GM18867 (cell line): Measurements from ENCODE around the gene UNKL.

ENCODE experiments used
- ATAC-seq: cut with Tn5 transposase; IDR thresholded peaks from one replicate; pipeline ENCODE4 v1.9.1; 2021; ENCODE audit warnings: mild to moderate bottlenecking, moderate library complexity; ENCODE audit not compliant: unreplicated experiment

The UNKL gene, protein sequence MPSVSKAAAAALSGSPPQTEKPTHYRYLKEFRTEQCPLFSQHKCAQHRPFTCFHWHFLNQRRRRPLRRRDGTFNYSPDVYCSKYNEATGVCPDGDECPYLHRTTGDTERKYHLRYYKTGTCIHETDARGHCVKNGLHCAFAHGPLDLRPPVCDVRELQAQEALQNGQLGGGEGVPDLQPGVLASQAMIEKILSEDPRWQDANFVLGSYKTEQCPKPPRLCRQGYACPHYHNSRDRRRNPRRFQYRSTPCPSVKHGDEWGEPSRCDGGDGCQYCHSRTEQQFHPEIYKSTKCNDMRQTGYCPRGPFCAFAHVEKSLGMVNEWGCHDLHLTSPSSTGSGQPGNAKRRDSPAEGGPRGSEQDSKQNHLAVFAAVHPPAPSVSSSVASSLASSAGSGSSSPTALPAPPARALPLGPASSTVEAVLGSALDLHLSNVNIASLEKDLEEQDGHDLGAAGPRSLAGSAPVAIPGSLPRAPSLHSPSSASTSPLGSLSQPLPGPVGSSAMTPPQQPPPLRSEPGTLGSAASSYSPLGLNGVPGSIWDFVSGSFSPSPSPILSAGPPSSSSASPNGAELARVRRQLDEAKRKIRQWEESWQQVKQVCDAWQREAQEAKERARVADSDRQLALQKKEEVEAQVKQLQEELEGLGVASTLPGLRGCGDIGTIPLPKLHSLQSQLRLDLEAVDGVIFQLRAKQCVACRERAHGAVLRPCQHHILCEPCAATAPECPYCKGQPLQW

DNA sequence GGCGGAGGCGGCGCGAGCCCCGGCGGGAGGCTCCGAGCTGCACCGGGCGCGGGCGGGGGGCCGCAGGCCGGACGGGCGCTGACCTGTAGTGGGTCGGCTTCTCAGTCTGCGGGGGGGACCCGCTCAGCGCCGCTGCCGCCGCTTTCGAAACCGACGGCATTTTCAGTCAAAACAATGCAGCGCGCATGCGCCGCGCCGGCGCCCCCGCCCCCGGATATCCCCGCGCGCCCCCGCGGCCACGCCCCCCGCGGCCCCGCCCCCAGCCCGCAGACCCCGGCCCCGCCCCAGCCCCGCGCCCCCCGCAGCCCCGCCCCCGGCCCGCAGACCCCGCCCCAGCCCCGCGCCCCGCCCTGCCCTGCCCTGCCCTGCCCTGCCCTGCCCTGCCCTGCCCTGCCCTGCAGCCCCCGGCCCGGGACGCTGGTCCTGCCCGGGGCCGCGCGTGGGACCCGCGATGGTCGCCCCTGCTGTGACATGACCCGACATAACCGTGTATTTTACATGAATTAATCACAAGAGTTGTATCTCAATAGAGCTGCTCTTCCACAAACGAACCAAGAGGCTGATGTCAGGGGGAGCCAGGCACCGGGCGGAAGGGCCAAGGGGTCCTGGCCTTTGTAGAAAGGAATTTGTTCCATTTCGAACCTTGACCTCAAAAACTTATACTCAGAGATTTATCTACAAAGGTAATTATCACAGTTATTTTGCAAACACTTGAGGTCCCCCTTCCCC, at the start of gene UNKL:
TSS of gene UNKL (minus strand) at position 173 of the 729 bp plus-strand sequence. CDS start at position 160, 13 bp downstream.
- peak; percentile 46 for ATAC-seq

DNA sequence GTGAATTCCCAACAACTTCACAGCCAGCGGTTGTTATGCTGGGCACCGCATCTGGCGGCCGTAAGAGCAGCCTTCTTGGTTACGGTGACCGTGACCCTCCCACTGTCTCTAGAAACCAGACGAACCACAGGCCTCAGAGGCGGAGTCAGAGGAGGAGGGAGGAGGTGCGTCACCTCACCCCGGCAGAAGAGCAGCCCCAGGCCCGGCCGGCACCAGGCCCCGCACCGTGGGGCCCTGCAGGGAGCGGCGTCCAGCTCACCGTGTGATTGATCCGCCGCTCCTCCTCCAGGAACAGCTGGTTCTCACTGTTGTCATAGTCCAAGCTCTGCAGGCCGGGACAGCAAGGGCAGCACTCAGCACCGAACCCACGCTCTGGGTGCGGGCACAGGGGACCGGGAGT, 46.6 kb upstream of the UNKL start:
- ATAC-seq: no peak

DNA sequence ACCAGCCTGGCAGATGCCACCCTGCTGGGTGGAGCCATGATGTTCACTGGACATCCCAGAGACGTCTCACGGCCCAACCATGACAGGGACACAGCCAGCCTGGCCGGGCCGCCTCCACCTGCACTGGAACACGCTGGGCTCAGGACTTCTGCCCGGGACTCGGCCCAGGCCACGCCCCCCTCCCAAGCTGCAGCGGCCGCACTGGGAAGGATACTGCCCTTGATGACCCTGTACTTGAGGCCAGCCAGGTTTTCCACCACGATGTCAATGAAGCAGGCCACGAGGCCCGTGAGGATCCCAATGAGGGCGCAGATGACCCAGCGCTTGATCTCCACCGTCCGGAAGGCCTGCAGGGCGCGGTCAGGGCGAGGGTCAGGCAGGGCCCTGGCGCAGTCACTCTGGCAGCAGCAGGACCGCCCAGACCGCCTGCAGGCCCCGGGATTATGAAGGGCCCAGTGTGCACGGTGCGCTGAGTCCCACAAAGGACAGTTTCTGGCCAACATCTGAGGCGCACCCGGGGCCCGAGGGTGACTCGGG, 46.2 kb upstream of the UNKL start:
- ATAC-seq: no peak

DNA sequence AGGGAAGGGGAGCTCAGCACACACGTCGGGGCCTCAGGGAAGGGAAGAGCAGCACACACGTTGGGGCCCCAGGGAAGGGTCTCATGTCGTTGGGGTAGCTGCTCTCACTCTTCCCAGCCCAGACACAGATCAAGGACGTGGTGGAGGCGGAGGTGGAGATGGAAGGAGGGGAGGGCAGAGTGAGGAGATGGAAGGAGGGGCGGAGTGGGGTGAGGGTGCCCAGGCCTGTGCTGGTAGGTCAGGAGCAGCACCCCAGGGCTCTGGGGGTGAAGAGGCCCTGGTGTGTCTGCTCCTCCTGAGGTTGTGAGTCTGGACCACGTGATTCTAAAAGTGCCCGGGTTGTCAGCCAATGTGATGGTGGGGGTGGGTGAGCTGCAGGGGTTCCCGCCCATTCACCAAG, 45.5 kb upstream of the UNKL start:
- ATAC-seq: no peak

DNA sequence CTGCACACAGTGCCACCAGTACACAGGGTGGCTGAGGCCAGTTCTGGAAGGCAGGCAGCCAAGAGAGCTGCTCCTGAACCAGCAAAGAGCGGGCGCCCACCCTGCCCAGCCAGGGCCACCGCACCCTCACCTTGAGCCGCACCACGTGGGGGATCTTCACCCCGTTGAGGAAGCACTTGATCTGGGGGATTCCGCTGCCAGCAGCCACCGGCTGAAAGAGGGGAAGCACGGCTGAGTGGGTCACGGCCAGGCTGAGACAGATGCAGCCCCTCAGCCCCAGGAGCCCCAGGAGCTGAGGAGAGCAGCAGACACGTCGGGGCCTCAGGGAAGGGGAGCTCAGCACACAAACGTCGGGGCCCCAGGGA, 44.5 kb upstream of the UNKL start:
- ATAC-seq: no peak

DNA sequence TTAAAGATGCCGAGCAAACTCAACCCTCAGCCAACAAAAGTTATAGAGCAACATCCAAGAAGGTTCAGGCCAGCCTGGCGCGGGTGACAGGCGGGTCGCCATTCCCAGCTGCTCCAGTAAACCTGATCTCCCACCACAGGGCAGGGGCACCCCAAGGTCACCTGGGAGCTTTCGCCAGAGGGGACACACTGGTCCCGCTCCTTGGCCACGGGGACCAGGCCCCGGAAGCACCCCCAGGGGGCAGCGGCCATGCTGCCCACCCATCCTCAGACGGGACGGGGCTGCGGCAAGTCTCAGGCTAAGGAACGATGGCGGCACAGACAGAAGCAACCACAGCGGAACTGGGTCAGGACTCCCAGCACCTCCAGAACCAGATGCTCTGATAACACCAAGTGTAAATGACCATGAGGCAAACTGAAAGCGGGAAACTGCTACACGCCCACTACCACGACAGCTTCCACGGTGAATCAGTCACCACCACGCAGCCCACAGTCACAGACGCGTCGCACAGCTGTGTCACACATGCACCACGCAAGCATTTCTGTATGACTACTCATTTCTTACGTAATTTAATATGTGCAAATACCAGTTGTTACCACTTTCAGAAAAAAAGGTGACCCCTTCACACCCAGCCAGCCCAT, 44.0 kb upstream of the UNKL start:
- no peak for ATAC-seq

DNA sequence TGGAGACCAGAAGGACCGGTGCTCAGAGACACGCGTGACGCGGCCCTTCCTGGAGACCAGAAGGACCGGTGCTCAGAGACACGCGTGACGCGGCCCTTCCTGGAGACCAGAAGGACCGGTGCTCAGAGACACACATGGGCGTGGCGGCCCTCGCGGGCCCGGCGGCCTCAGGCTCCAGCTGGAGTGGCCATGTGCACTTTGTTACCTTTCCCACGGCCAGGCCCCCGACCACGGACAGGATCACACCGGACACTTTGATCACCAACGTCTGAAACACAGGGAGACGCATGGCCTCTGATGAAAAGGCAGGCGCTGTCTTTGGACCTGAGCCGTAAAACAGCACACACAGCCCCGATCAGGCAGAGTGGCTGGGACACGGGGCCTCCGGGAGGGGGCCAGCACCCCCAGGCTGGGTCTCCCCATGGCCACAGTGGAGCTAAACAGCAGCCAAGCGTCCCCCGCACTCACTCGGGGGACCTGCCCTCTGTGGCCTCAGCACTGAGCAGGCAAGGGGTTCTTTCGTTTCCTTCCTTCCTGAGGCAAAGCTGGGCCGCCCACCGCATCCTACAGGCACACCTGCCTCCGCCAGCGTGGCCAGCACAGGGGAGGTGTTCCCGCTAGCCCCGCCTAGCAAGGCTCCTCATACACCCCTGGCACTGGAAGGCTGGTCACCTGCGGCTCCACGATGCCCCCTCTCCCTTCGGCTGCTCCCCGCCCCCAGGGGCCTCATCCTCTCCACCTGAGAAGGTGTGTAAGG, 43.2 kb upstream of the UNKL start:
- no peak for ATAC-seq

DNA sequence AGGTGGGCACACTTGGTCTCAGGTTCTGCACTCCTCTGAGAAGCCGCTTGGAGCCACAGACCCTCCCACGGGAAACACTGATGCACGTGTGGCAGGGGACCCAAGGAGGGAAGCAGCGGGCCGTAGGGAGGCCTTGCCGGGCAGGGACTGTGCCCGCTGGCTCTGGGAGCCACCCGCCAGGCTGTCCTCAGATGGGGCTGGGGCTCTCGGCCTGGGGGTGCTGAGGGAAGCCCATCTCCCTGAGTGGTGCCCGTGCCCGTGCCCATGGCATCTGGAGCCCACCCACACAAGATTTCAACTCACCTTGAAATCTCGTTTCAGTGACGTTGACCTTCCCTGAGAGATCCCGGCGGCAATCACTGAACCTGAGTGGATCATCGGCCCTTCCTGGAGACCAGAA, 42.4 kb upstream of the UNKL start:
- no peak for ATAC-seq

DNA sequence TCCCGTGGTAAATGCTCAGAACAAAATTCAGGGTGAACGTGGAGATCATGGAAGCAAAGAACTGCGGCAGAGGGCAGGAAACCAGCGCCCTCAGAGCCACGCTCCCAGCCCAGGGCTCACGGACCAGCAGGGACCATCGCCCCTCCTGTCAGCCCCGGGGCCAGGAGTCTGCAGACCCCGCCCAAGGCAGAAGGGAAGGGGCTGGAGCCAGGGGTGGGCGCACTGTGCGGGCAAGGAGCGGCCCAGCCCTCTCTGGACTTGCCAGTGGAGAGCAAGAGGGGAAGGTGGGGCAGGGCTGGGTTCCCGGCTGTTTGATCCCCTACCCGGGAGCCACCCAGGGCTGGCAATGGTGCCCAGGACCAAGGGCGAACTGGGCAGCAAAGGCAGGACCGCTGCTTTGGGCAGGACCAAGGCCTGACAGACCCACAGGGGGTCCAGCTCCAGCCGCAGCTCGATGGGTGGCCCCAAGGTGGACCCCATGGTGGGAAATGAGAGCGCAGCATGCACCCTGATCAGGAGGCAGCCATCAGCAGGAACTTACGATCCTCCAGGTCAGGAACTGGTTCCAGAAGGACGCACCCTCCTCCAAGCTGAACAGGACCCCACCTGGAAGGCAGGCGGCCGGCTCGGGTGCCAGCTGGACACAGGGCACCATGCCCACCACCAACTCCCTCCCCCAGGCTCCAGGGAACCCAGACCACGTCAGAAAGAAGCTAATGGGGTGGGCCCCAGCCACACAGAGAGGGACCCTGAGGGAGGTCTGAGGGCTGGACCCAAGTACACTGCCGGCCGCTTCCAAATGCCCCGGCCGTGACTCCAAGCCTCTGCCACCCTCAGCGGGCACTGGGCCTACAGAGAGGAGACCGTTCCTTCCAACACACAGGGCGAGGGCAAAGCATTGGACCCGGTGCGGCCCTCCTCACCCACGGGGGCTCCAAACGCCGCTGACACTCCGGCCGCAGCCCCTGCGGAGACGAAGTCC, 41.0 kb upstream of the UNKL start:
- no peak for ATAC-seq

DNA sequence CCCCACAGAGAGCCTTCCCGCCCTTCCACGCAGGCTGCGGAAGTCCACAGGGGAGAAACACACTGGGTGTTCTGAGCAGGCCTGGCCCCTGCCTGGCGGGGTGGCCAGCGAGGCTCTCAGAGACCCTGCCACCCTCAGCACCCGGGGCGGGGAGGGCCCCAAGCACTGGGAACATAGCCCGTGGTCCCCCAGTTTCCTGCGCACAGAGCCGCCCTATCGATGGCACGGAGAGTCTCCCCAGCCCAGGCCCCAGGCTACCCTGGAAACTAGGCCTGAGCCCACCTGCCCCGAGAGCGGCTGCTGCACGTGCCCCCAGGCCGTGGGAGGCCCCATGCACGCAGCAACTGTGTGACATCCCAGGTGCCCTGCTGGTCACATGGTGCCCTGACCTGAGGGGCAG, 40.1 kb upstream of the UNKL start:
- ATAC-seq: no peak

DNA sequence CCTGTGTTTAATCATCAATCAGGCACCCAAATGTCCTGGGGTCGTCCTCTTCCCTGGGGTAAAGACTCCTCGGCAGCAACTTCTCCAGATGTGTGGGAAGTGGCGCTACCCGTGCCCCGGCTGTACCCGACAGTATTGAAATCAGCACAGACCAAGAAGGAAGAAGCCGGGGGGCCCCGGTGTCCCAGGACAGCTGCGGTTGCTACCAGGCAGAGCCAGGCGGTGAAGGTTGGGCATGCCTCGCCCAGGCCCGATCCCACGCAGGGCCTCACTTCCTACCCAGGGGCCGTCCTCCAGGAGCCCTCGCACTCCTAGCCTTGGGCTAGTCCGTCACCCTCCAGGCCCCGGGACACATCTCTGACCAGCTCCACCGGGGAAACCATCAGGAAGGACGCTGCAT, 38.8 kb upstream of the UNKL start:
- no peak for ATAC-seq

DNA sequence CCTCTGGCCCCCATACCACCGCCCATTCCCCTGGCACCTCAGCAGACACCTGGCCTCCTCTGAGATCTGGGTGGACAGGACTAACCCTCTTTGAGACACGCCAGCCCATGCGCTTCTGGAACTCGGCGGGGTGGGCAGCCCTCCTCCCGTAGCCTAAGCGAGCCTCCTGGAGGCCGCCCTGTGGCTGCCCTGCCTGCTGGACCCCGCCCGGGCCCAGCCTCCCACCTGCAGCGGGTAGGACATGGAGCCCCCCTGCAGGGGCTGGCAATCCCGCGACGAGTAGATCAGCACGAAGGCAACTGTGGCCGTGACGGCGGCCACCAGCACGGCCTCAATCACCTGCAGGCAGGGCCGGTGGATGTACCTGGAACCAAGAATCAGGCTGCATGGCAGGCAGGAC, 38.0 kb upstream of the UNKL start:
- no peak for ATAC-seq

DNA sequence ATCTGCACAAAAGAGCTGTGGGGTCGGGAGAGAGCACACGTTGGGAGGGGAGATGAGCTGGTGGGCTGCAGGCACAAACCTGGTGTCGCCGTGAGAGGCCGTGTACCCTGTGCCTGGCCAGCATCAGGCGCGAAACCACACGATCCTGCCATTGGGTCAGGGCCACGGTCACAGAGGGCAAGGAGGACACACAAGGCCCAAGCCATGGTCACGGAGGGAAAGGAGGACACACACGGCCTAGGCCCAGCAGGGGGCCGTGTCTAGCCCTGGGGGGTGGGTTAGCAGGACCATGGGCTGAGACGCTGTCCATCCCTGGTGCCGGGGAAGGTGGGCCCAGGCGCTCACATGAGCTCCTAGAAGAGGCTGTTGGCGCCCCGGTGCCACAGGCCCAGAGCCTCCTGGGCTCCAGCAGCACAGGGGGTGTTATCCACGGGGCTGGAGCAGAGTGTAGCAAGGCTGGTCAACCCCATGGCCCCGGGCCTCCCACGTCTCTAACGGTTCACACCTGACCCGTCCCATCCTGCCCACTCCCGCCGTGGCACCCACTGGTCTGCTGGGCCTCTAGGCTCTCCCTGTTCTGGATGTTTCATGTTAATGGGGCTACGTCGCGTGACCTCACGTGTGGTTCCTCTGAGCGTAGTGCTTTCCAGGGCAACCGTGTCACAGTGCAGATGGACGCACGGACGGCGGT, 37.3 kb upstream of the UNKL start:
- no peak for ATAC-seq

DNA sequence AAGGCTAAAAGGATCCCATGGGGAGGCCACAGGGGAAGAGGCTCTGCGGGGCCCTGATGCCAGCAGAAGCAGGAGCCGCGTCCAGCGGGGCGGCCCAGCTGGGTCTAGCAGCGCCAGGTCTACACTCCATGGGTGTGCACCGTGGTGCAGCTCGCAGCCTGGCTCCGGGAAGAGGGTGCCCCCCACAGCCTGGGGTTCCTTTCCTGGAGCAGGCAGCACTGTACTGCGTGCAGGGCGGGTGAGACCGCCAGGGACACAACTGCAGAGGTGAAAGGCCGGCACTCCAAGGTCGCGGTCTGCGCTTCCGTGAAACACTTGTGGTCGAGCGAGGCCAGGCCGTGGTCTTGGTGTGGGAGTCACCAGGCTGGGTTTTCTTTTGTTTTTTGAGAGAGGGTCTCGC, 36.3 kb upstream of the UNKL start:
- ATAC-seq: no peak

DNA sequence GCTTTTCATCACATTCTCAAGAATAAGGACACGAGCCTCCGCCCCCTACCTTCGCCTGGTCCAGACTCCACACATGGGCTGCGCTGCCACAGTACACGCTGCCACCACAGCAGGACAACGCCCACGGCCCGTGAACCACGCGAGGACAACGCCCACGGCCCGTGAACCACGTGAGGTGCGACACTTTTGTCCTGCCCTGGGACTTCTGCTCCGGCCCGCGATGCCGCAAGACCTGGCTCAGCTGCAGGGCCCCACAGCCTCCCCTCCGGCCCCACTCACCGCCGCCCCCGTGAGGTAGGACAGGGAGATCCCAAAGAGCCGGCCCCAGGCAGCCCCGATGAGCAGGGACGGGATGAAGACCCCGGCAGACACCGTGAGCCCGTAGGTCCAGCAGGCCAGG, 35.7 kb upstream of the UNKL start:
- ATAC-seq: no peak

DNA sequence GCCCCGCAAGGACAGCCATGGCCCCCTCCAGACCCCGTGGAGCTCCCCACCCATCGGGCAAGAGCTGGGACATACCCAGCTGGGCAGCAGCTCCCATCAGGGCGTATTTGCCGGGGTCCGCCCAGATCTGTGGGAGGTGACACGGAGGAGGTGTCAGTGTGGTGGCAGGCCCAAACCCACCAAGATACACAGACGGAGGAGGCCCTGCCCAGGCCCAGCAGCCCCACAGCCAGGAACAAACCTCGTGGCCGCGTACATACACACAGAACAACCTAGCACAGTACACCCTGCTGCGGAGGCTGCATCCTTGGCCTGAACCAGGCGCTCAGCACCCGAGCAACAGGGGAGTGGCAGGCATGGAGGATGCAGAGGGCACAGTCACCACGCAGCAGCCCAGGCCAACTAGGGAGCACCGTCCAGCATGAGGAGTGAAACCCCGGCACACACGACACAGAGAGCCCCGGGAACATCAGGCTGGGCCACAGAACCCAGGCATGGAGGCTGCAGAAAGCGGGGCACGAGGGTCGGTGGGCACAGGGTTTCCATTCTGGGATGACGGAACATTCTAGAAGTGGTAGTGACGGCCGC, 34.8 kb upstream of the UNKL start:
- ATAC-seq: no peak

DNA sequence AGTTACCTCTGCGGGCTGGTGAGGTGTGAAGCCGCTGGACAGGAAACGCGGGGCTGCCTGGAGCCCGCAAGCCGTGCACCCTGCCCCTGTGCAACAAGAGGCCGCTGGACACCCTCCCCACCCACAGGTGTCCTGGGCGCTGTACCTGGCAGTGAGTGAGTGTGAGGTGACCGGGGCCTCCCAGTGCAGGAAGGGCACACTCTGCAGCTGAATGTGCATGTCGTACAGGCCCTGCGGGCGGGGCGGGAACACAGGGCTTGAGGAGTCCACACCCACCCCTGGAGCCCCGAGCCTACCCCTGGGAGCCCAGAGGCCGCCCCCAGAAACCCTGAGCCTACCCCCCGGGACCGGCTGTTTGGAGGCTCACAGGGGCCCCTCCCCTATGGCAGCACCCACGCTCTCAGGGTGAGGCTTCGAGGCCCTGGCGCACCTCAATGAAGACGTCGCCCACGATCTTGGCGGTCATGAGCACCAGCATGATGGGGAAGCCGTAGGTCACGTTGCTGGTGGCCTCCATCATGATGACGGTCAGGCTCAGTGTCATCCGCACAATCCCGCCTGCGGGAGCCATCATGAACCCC, 34.1 kb upstream of the UNKL start:
- no peak for ATAC-seq

DNA sequence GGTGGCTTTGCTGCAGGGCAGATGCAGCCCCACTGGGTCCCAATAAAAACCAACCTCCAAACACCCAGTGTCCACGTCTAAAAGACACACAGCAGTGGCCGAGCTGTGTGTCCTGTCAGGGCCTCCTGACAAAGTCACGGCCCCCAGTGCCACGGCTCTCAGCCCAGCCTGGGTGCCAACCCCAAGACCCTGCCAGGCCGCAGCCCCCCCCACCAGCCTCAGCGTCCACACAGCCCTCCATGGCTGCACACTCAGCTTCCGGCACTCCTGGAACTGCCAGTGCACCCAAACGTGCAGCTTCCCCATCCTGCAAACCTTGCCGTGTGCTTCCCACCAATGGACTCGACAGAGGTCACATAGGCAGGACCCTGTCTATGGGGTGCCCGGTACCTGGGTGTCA, 33.5 kb upstream of the UNKL start:
- ATAC-seq: no peak
